ENCODE measurements around the gene ANKRD31. TPM values are rescaled to one million over a fixed set of nuclear protein-coding genes. Genes with fewer than 3 reads are reported as not detected.

ANKRD31 gene
- total and polyA plus RNA-seq, 5 donors = 0.05 to 0.31 (median 0.14) TPM

DNA sequence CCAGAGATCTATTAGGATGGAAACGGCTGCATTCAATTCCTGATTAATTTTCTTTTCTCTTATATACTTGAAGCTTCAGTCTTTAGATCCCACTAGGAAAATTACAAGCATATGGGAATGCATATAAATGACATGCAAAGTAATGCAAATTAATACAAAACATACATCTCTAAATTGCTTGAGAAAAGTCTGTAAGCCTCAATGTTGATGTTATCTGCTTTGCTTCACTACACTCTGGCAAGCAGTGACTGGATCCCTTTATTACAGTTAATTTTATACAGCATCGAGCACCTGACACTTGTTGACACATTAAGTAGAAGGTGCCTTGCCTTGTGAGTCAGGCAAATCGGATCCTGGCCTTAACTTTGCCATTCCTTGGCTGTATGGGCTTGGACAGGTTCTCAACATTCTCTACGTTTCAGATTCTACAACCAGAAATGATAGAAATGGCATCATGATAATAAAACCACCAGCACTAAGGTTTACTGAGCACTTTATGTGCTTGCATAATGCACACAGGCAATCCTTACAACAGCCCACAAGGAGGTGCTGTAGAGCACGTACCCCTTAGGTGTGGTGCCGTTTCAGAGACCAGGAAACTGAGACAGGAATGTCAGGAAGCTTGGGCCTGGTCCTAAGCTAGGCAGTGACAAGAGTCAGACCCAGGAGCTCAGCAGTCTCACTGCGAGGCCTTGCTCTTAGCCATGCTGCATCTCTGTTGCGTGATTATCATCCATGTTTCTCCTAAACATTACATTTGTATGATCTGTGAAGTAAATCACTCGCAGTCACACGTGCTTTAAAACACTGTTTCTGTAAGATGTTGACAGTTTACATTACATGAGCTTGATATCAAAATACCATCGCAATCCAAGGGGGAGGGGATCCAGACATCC, 187.0 kb downstream of the ANKRD31 start:
- no peak overlapping the region for H3K4me3 ChIP-seq (ENCODE audit: low read length)
- ATAC-seq (peak in 1 of 2 donors; percentile 47), DNase-seq (peak in 2 of 3 donors; percentile 29 to 51)
- WGBS = 65% methylated on average over 11 of the region's 11 CpGs
- intact Hi-C loops (cut with DNase I) = no loop called here
- no peak overlapping the region for H3K27ac ChIP-seq (ENCODE audit: low read length)
- no peaks in the 10 kb centered on the region for H3K4me1 ChIP-seq (ENCODE audit: control insufficient read depth, insufficient read depth, low read length)
- no peaks in the 10 kb centered on the region for H3K9me3 ChIP-seq (ENCODE audit: control insufficient read depth, low read length)
- no peaks in the 10 kb centered on the region for H3K27me3 ChIP-seq (ENCODE audit: control insufficient read depth, insufficient read depth)

DNA sequence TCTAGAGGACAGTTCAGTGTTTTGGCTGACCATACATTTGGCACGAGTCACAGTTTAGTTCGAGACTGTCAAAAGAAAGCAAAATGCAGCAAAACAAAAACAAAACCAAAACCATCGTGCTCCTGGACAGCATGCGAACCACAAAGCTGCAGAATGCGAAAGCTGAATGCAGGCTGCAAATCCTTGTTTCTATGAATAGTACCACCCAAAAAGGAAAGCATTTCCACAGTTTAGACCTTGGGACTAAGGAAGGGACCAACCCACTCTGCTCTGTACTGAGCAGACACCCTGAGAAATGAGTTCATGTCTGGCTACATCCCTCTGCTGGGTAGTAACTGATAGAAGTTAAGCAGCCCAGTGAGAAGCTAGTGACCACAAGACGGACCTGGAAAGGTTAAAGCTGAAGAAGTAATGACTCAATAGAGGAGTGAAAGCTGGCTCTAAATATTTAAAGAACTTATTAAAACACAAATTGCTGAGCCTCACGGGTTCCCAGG, 188.2 kb downstream of the ANKRD31 start:
- no peaks in the 10 kb centered on the region for H3K9me3 ChIP-seq (ENCODE audit: control insufficient read depth, low read length)
- H3K27ac ChIP-seq (ENCODE audit: low read length) = no peak overlapping the region
- intact Hi-C loops (cut with DNase I) = no loop called here
- H3K4me3 ChIP-seq (ENCODE audit: low read length) = no peak overlapping the region
- H3K27me3 ChIP-seq (ENCODE audit: control insufficient read depth, insufficient read depth) = no peaks in the 10 kb centered on the region
- no peak for ATAC-seq
- H3K4me1 ChIP-seq (ENCODE audit: control insufficient read depth, insufficient read depth, low read length) = no peaks in the 10 kb centered on the region
- DNase-seq = no peak
- WGBS = 65% methylated on average over 7 of the region's 7 CpGs

DNA sequence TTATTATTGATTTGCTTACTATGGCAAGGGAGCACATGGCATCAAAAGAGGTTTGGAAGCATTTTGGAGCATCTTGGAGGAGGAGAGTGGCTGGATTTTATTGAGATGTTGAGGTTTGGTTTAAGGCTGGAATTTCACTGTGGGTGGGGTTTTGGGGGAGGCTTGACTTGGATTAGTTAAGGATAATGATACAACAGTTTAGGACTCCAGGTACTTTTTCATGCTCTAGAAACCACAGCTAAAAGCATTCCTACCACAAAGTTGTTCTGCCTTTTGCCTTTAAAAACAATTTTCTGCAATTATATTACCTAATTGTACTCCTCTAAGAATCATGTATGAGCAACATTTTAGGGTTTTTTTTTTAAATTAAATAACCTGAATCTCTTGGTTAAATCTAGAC, 189.3 kb downstream of the ANKRD31 start:
- H3K27me3 ChIP-seq (ENCODE audit: control insufficient read depth, insufficient read depth) = no peaks in the 10 kb centered on the region
- H3K27ac ChIP-seq (ENCODE audit: low read length) = no peak overlapping the region
- ATAC-seq (no peak), DNase-seq (no peak)
- intact Hi-C loops (cut with DNase I) = no loop called here
- no peaks in the 10 kb centered on the region for H3K9me3 ChIP-seq (ENCODE audit: control insufficient read depth, low read length)
- no peak overlapping the region for H3K4me3 ChIP-seq (ENCODE audit: low read length)
- no peaks in the 10 kb centered on the region for H3K4me1 ChIP-seq (ENCODE audit: control insufficient read depth, insufficient read depth, low read length)

GRCh38 chr5:75046366-75047142, 190.1 kb downstream of the ANKRD31 start:
- 78% methylated on average over 10 of the region's 10 CpGs for WGBS
- no peak overlapping the region for H3K4me3 ChIP-seq (ENCODE audit: low read length)
- H3K4me1 ChIP-seq (ENCODE audit: control insufficient read depth, insufficient read depth, low read length) = no peaks in the 10 kb centered on the region
- H3K9me3 ChIP-seq (ENCODE audit: control insufficient read depth, low read length) = no peaks in the 10 kb centered on the region
- H3K27ac ChIP-seq (ENCODE audit: low read length) = no peak overlapping the region
- ATAC-seq (no peak), DNase-seq (no peak)
- H3K27me3 ChIP-seq (ENCODE audit: control insufficient read depth, insufficient read depth) = no peaks in the 10 kb centered on the region
- intact Hi-C loops (cut with DNase I) = no loop called here

DNA sequence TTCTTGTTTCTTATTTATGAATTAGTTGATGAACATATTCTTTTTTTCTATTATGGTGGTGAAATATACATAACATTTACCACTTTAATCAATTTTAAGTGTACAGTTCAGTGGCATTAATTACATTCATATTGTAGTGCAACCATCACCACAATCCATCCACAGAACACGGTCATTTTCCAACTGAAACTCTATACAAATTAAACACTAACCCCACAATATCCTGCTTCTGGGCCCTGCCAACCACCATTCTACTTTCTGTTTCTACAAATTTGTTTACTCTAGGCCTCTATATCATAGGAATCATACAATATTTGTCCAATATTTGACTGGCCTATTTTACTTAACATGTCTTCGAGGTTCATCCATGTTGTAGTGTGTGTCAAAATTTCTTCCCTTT, 191.6 kb downstream of the ANKRD31 start:
- H3K4me3 ChIP-seq (ENCODE audit: low read length) = no peak overlapping the region
- H3K27me3 ChIP-seq (ENCODE audit: control insufficient read depth, insufficient read depth) = no peaks in the 10 kb centered on the region
- ATAC-seq (no peak), DNase-seq (no peak)
- 95% methylated on average over 2 of the region's 2 CpGs for WGBS
- no peaks in the 10 kb centered on the region for H3K4me1 ChIP-seq (ENCODE audit: control insufficient read depth, insufficient read depth, low read length)
- H3K9me3 ChIP-seq (ENCODE audit: control insufficient read depth, low read length) = no peaks in the 10 kb centered on the region
- intact Hi-C loops (cut with DNase I) = no loop called here
- no peak overlapping the region for H3K27ac ChIP-seq (ENCODE audit: low read length)

- ATAC-seq = no peak
Measured at GRCh38 chr5:75044406-75044805, 192.3 kb downstream of the ANKRD31 start.

GRCh38 chr5:75043633-75044264, 192.9 kb downstream of the ANKRD31 start:
- Histone ChIP-seq H3K4me3 (ENCODE audit: low read length) (no peak overlapping the region), H3K27me3 (ENCODE audit: control insufficient read depth, insufficient read depth) (no peaks in the 10 kb centered on the region), H3K9me3 (ENCODE audit: control insufficient read depth, low read length) (no peaks in the 10 kb centered on the region), H3K4me1 (ENCODE audit: control insufficient read depth, insufficient read depth, low read length) (no peaks in the 10 kb centered on the region), H3K27ac (ENCODE audit: low read length) (no peak overlapping the region)
- 91% methylated on average over 7 of the region's 7 CpGs for WGBS
- intact Hi-C loops (cut with DNase I) = no loop called here
- DNase-seq (no peak), ATAC-seq (no peak)

More at GRCh38 chr5:75044406-75044805, 192.3 kb downstream of the ANKRD31 start:
- DNase-seq = no peak
- Histone ChIP-seq H3K9me3 (ENCODE audit: control insufficient read depth, low read length) (no peaks in the 10 kb centered on the region), H3K4me1 (ENCODE audit: control insufficient read depth, insufficient read depth, low read length) (no peaks in the 10 kb centered on the region), H3K27ac (ENCODE audit: low read length) (no peak overlapping the region), H3K4me3 (ENCODE audit: low read length) (no peak overlapping the region), H3K27me3 (ENCODE audit: control insufficient read depth, insufficient read depth) (no peaks in the 10 kb centered on the region)
- 90% methylated on average over 7 of the region's 7 CpGs for WGBS
- intact Hi-C loops (cut with DNase I) = no loop called here

- no peaks in the 10 kb centered on the region for H3K9me3 ChIP-seq (ENCODE audit: control insufficient read depth, low read length)
- no peak overlapping the region for H3K4me3 ChIP-seq (ENCODE audit: low read length)
- H3K27me3 ChIP-seq (ENCODE audit: control insufficient read depth, insufficient read depth) = no peaks in the 10 kb centered on the region
- WGBS = 86% methylated on average over 1 of the region's 1 CpG
- no peak for ATAC-seq
- DNase-seq = no peak
- intact Hi-C loops (cut with DNase I) = no loop called here
- H3K27ac ChIP-seq (ENCODE audit: low read length) = no peak overlapping the region
- H3K4me1 ChIP-seq (ENCODE audit: control insufficient read depth, insufficient read depth, low read length) = no peaks in the 10 kb centered on the region
Measured at GRCh38 chr5:75042522-75042921, 194.2 kb downstream of the ANKRD31 start.

DNA sequence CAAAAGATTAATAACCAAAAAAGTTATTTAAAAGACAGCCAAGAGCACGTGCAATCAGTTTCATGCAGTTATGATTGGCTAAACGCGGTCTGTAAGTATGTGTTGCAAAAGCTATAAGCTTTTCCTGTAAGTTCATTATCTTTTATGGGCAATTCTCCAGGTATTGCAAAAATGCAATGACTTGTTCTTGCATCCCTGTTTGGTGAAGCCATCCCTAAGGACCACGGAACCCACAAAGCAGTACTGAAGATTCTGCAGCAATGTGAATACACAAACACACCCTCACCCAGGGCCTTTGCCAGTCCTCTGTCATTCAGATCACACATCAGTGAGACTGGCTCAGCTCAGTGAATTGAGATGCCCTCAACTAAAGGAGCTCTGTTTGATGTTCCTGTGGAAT, 195.7 kb downstream of the ANKRD31 start:
- H3K27ac ChIP-seq (ENCODE audit: low read length) = no peak overlapping the region
- WGBS = 57% methylated on average over 4 of the region's 4 CpGs
- no peaks in the 10 kb centered on the region for H3K4me1 ChIP-seq (ENCODE audit: control insufficient read depth, insufficient read depth, low read length)
- no peak overlapping the region for H3K4me3 ChIP-seq (ENCODE audit: low read length)
- H3K9me3 ChIP-seq (ENCODE audit: control insufficient read depth, low read length) = no peaks in the 10 kb centered on the region
- DNase-seq = no peak
- intact Hi-C loops (cut with DNase I) = no loop called here
- no peak for ATAC-seq
- no peaks in the 10 kb centered on the region for H3K27me3 ChIP-seq (ENCODE audit: control insufficient read depth, insufficient read depth)

DNA sequence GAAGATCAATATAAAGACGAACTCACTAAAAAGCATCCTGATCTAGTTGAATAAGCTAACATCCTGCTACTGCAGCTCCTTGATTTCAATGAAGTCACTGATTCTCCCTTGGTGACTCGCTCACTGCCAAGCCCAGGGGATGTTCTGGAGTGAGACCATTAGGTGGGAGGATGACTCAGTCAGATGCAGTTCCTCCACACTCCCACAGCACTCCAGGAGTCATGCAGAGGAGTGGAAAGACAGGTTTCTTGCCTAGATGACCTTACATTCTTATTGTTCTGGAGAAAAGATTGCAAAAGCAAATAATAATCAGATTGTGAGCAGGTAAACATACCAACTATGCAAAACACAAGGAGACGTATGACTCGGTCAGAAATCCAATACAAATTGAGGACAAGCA, 199.6 kb downstream of the ANKRD31 start:
- Histone ChIP-seq H3K27ac (ENCODE audit: low read length) (no peak overlapping the region), H3K9me3 (ENCODE audit: control insufficient read depth, low read length) (no peaks in the 10 kb centered on the region), H3K27me3 (ENCODE audit: control insufficient read depth, insufficient read depth) (no peaks in the 10 kb centered on the region), H3K4me3 (ENCODE audit: low read length) (no peak overlapping the region), H3K4me1 (ENCODE audit: control insufficient read depth, insufficient read depth, low read length) (no peaks in the 10 kb centered on the region)
- DNase-seq = no peak
- intact Hi-C loops (cut with DNase I) = no loop called here
- 80% methylated on average over 4 of the region's 4 CpGs for WGBS
- no peak for ATAC-seq

Data from right cardiac atrium (tissue), 5 donors.